HG03280 (cell line): ENCODE measurements around the gene B3GNT5.
A peak's percentile ranks its signal among the peaks of the same experiment; 100 is the strongest.

Source experiments
- ATAC-seq: cut with Tn5 transposase; IDR thresholded peaks from one replicate; pipeline ENCODE4 v1.9.1; 2021; ENCODE audit warnings: mild to moderate bottlenecking, moderate library complexity; ENCODE audit not compliant: unreplicated experiment

B3GNT5 gene

GRCh38 chr3:183290216-183290615 is 37.2 kb downstream of the B3GNT5 start:
- no peak for ATAC-seq

DNA sequence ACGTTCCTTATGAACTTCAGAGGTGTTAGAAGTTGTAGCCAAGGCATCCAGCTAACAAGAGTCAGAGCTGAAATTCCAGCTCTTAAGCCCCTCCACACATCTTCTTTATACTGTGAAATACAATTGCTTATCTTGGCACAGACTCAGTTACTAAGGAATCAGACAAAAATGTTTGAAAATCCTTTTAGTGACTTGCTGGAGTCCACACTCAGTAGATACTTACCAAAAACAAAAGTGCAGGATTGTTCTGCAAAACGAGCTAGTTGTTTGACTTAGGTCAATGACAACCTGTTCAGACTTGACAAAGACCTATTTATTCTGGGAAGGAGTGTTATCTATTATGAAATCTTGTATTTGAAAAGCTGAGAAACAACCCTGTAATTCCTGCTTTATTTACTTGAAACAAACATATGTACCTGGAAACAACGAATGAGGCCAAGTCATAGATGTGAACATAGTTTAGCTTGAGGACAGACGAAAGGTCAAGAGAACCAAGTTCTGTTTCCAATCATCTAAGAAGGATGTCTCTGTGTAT is 38.5 kb downstream of the B3GNT5 start:
- ATAC-seq = no peak

DNA sequence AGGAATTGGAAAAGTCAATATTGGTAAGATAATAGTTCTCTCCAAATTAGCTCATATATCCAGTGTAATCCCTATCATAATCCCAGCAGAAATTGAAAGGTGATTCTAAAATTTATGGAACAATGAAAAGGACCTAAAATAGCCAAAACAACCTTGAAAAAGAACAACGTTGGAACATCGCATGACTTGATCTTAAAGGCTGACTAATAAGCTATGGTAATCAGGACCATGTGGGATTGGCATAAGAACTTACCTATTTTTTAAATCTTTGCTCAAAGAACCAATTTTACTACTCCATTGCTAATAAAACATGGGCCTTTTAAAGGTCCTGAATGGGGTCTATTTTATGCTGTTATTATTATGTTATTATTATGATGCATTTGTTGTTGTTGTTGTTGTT is 40.9 kb downstream of the B3GNT5 start:
- no peak for ATAC-seq

GRCh38 chr3:183295211-183295610 is 42.2 kb downstream of the B3GNT5 start:
- no peak for ATAC-seq

GRCh38 chr3:183296944-183297343 is 43.9 kb downstream of the B3GNT5 start:
- no peak for ATAC-seq

DNA sequence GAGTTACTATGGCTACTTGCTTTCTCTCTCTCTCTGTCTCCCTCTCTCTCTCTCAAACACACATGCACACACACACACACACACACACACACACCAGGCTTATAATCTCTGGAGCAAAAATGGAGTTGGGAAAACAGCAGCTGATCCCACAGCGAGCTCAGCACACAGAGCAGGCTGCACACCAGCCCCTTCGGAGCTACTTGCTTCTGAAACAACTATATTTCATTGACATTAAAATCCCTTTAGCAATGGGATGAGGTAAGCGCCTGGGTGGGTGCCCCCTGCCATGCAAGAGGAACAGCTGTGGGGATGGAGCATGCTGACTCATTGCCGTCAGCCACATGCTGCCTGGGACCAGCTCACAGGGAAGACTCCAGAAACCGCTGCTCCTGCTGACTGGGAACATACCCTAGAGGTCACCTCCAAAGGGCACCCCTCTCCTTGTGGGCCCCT is 45.7 kb downstream of the B3GNT5 start:
- no peak for ATAC-seq

- no peak for ATAC-seq
These were observed 46.9 kb downstream of the B3GNT5 start for GRCh38 chr3:183299976-183300375.

DNA sequence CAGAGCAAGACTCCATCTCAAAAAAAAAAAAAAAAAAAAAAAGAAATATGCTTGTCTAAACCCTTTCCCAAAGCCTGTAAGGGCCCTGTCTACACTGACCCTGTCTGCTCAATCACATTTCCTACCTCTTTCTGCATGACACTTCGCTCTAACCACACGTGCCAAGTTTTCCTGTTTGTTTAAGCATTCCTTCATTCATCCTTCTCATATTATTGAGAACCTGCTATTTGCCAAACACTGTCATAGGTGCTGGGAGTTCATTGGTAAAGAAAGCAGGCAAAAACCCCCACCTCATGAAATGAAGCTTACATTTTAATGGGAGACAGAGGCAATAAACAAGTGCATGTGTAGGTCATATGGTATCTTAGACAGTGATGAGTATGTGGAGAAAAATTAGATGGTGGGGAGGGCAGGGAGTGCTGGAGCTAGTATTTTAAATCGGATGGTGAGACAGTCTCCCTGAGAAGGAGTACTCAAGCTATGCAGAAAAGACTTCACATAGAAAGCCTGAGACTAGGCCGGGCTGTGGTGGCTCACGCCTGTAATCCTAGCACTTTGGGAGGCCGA is 48.0 kb downstream of the B3GNT5 start:
- no peak for ATAC-seq

GRCh38 chr3:183301937-183302580 is 49.0 kb downstream of the B3GNT5 start:
- no peak for ATAC-seq

DNA sequence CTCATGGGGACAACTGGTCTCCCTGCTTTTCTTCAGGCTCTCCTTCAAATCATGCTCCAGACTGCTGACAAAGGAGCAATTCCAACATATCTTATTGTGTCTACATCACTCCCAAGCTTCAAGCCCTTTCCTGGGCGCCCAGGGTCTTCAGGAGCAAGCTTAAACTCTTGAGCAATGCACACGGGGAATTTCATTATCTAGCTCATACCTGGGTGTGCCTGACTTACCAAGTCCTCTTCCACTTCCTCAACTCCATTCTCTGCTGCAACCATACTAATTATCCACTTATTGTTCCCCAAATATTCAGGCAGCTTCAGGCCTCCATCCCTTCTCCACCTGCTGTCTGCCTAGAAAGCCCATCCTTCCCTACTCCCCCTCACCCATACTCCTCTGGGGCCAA is 50.6 kb downstream of the B3GNT5 start:
- ATAC-seq = no peak

DNA sequence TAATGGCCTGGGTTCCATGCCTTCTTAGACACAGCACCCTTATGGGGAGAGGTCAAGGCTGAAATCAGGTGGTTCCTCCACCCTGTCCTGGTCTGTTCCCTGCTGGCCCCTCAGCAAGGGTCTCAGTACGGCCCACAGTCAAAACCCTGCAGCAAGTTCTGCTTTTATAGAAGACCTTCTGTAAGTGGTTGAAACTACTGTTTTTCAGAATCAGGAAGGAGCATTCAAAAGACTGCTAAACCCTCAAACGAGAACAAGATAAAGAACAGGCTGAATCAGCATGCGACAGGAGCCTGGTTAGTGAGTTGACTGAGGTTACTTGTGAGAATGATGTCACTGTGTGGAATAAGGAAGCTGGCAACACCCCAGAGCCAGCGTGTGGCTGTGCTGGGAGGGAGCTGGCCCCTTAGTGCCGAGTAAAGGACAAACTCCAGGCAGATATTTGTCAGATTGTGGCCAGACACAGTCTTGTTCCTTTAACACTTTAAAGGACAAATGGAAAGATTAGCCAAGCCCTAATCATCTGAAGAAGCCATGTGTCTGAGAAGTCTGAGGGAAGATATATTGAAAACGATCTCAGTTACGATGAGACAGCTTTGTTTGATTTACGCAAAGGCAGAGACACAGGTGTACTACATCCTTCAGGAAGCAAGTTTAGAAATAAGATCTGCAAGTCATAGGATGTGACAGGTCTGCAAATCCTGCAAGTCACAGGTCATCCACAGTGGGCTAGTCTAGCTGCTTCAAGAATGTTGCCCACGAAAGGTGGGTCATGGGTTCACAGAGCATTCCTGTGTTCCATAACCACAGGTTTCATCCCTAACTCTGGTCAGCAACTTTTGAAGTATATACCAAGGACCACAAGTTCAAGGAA is 54.0 kb downstream of the B3GNT5 start:
- peak; percentile 76 for ATAC-seq

DNA sequence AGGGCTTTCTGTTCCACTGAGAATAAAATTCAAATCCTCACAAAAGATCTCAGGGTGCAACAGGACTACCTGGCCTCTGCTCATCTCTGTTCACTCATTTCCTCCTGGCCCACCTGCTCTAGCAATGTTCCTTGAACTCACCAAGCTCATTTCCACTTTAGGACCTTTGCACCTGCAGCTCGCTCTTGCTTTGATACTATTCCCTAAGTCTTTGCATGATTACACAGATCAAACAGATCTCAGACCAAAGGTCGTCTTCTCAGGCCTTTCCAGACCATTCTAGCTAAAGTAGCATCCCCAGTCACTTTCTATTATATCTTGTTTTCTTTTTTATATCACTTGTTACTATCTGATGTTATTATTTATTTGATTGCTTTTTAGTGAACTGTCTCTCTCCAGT is 54.7 kb downstream of the B3GNT5 start:
- no peak for ATAC-seq

- ATAC-seq = no peak
These were observed 55.7 kb downstream of the B3GNT5 start for GRCh38 chr3:183308751-183309150.

- no peak for ATAC-seq
These were observed 56.2 kb downstream of the B3GNT5 start for GRCh38 chr3:183309276-183309675.

GRCh38 chr3:183310936-183311335 is 57.9 kb downstream of the B3GNT5 start:
- ATAC-seq = no peak

DNA sequence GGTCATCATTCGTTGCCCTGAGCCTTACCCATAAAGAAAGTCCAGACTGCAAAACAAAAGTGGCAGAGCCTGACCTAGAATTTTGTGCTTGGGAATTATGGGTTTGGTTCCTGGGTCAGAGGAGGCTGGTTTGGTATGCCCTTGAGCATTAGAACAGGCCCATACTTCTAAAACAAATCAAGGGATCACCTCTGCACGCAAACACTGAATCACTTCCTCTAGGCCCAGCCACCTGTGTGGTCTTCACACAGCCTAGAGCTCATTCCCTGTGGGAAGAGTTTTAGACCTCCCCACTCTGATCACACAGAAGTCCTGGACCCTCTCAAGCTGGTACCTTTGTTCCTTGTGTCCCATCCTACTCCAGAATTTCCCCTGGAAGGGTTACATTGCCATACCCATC is 59.4 kb downstream of the B3GNT5 start:
- no peak for ATAC-seq

GRCh38 chr3:183313351-183313750 is 60.3 kb downstream of the B3GNT5 start:
- ATAC-seq = no peak

GRCh38 chr3:183313764-183314163 is 60.7 kb downstream of the B3GNT5 start:
- ATAC-seq = no peak

DNA sequence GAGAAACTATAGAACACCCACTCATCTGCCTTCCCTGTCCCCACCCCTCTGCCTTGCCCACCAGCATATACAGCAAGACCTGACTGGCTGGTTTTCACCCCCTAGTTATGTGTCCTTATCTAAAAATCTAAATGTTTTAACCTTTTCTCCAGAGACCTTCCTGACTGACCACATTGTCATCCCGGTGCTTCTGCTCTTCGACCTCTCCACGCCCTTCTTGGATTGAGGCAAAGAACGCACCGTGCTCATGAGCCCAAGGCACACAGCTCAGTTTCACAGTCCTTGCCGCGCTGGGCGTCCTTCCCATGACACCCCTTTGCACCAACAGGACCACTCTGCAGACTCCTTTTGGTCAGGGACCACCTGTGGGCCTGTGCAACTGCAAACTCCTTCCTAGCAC is 62.7 kb downstream of the B3GNT5 start:
- no peak for ATAC-seq

GRCh38 chr3:183317271-183317670 is 64.2 kb downstream of the B3GNT5 start:
- ATAC-seq = no peak
